Measurements from ENCODE around the gene ADCY2.

The ADCY2 gene

DNA sequence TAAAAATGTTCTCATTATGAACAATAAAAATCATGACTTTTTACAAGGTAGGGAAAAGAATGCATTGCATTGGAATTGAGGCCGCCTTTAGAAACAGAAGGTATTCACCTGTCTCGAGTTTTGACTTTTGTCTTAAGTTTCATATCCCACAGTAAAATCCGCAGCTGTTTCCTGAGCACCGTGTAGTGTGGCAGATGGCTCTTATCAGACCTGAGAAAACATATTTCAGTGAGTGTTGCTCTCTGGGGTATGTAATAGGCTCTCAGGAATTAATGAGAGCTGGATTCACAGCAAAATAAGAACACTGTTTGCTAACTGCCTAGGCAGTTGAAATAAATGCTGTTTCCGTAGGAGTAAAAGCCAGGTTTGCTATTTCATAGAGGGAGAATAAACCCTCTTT lies 233.6 kb downstream of the ADCY2 start:
- no peak for DNase-seq (ENCODE audit: low read depth)
- no peak for TF ChIP-seq CTCF (IDR thresholded peaks at IDR 0.05; ENCODE audit: low read depth, low read length, missing control alignments)
- no peak overlapping the region for H3K4me3 ChIP-seq (ENCODE audit: low read depth, low read length)

DNA sequence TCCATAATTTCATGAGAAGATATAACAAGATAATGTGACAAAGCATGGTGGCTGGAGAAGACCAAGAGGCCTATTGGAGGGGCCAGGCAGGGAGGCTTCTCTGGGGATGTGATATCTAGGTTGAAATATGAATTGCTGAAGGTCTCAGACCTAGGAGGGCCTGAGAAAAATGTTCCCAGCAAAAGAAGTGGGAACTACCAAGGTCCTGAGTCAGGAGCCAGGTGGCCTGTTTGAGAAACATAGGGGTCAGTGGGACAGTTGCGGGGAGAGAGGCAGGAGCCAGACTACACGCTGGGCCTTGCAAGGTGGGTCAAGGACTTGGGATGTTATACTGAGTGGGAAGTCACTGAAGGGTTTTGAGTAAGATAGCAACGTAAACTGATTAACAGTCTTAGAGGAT lies 238.9 kb downstream of the ADCY2 start:
- H3K4me3 ChIP-seq (ENCODE audit: low read depth, low read length): no peak overlapping the region
- no peak for TF ChIP-seq CTCF (IDR thresholded peaks at IDR 0.05; ENCODE audit: low read depth, low read length, missing control alignments)
- no peak for DNase-seq (ENCODE audit: low read depth)

- DNase-seq (ENCODE audit: low read depth): no peak
Observed at GRCh38 chr5:7638456-7638855, 242.5 kb downstream of the ADCY2 start.

GRCh38 chr5:7642029-7642428 lies 246.1 kb downstream of the ADCY2 start:
- no peak for DNase-seq (ENCODE audit: low read depth)
- no peak for TF ChIP-seq CTCF (IDR thresholded peaks at IDR 0.05; ENCODE audit: low read depth, low read length, missing control alignments)
- H3K4me3 ChIP-seq (ENCODE audit: low read depth, low read length): no peak overlapping the region

More at GRCh38 chr5:7638456-7638855, 242.5 kb downstream of the ADCY2 start:
- no peak for TF ChIP-seq CTCF (IDR thresholded peaks at IDR 0.05; ENCODE audit: low read depth, low read length, missing control alignments)
- no peak overlapping the region for H3K4me3 ChIP-seq (ENCODE audit: low read depth, low read length)

GRCh38 chr5:7644723-7645122 lies 248.8 kb downstream of the ADCY2 start:
- H3K4me3 ChIP-seq (ENCODE audit: low read depth, low read length): no peak overlapping the region
- no peak for TF ChIP-seq CTCF (IDR thresholded peaks at IDR 0.05; ENCODE audit: low read depth, low read length, missing control alignments)

DNA sequence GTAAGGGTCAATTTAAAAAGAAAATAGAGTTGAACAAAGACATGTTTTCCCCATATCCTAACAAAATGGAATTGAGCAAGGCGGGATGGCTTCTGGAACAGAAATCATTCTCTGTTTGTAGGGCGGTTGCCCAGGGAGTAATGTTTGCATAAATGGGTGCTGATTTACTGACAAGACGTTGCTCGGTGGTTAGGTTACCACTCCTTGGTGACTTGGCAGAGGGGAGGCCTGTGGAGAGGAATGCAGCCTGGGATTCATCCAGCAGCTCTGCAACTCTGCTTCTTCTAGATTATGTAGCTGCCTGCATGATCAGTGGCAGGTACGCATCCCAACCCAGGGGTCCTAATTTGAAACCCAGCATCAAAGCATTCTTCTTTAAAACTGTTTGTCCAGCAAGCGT lies 254.8 kb downstream of the ADCY2 start:
- no peak for DNase-seq (ENCODE audit: low read depth)
- TF ChIP-seq CTCF (IDR thresholded peaks at IDR 0.05; ENCODE audit: low read depth, low read length, missing control alignments): no peak
- H3K4me3 ChIP-seq (ENCODE audit: low read depth, low read length): no peak overlapping the region

More at GRCh38 chr5:7644723-7645122, 248.8 kb downstream of the ADCY2 start:
- no peak for DNase-seq (ENCODE audit: low read depth)

DNA sequence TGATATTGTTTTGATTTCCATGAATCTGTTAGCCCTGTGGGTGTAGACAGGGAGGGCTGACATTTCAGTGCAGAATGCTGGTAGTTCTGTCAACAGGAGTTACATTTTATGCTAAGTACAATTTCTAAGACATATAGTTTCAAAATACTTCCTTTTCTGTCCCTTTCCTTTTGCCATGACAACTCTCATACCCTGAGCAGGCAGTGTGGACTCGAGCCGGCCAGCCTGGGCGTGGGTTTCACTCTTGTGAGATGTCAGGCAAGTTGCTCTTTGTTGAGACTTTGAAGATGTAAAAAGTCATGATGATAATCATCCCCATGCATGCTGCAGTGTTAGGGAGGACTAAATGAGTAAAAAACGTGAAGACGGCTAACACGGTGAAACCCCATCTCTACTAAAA lies 257.1 kb downstream of the ADCY2 start:
- no peak for TF ChIP-seq CTCF (IDR thresholded peaks at IDR 0.05; ENCODE audit: low read depth, low read length, missing control alignments)
- DNase-seq (ENCODE audit: low read depth): no peak
- no peak overlapping the region for H3K4me3 ChIP-seq (ENCODE audit: low read depth, low read length)

Measured in GM12864 (cell line).